Liver (tissue), 9 donors: ENCODE data around the gene PDE4D. TPM values are rescaled to one million over a fixed set of nuclear protein-coding genes. Genes with fewer than 3 reads are reported as not detected.

Experiments
- DNase-seq: peaks from one replicate; pipeline ENCODE4 v3.0.0-alpha.2; 2017; ENCODE audit warnings: low spot score
- H3K27ac ChIP-seq, 2 donors: one replicate each; pipeline ENCODE4 v1.7.0; 2013; ENCODE audit warnings: inconsistent platforms in 2 of 2, low read length in 2 of 2, control low read depth in 1 of 2, low read depth in 1 of 2, mild to moderate bottlenecking in 1 of 2
- H3K27me3 ChIP-seq, 4 donors: one replicate each; pipeline versions ENCODE4 v1.6.1 to v1.7.0; 2013; ENCODE audit warnings: low read length in 3 of 4, inconsistent platforms in 1 of 4, mild to moderate bottlenecking in 1 of 4, moderate library complexity in 1 of 4; ENCODE audit not compliant: control insufficient read depth in 4 of 4, insufficient read depth in 4 of 4
- H3K36me3 ChIP-seq, 4 donors: one replicate each; pipeline versions ENCODE4 v1.6.1 to v1.7.0; 2013; ENCODE audit warnings: low read length in 3 of 4, mild to moderate bottlenecking in 3 of 4, low read depth in 1 of 4, moderate library complexity in 1 of 4; ENCODE audit not compliant: control insufficient read depth in 4 of 4, insufficient read depth in 3 of 4
- H3K4me1 ChIP-seq, 4 donors: one replicate each; pipeline versions ENCODE4 v1.6.1 to v1.7.0; 2013; ENCODE audit warnings: low read length in 3 of 4, mild to moderate bottlenecking in 3 of 4, moderate library complexity in 1 of 4; ENCODE audit not compliant: control insufficient read depth in 4 of 4, insufficient read depth in 4 of 4
- H3K4me3 ChIP-seq, 3 donors: one replicate each; pipeline versions ENCODE4 v1.6.1 to v1.7.0; 2013; ENCODE audit warnings: low read length in 3 of 3, control low read depth in 1 of 3, low read depth in 1 of 3, mild to moderate bottlenecking in 1 of 3
- H3K9ac ChIP-seq, 2 donors: one replicate each; pipeline ENCODE4 v1.7.0; 2013; ENCODE audit warnings: low read length in 2 of 2, mild to moderate bottlenecking in 2 of 2, moderate library complexity in 2 of 2, control low read depth in 1 of 2, low read depth in 1 of 2
- H3K9me3 ChIP-seq, 4 donors: one replicate each; pipeline versions ENCODE4 v1.6.1 to v1.7.0; 2013; ENCODE audit warnings: low read length in 3 of 4; ENCODE audit not compliant: control insufficient read depth in 4 of 4
- EGR1 ChIP-seq, 2 donors: IDR thresholded peaks; 2 replicates each; pipeline ENCODE4 v1.6.1; 2016 to 2018; ENCODE audit warnings: antibody characterized with exemption in 2 of 2, low read depth in 2 of 2
- FOXA1 ChIP-seq: IDR thresholded peaks from 2 replicates; pipeline ENCODE4 v1.6.1; 2016; ENCODE audit warnings: antibody characterized with exemption
- GABPA ChIP-seq, 2 donors: IDR thresholded peaks in 1 of 2; conservative IDR thresholded peaks in 1 of 2; 2 replicates each; pipeline ENCODE4 v1.6.1; 2016; ENCODE audit warnings: antibody characterized with exemption in 2 of 2, mild to moderate bottlenecking in 1 of 2, moderate library complexity in 1 of 2
- HNF4A ChIP-seq, 2 donors: conservative IDR thresholded peaks; 2 replicates each; pipeline ENCODE4 v1.6.1; 2016; ENCODE audit warnings: antibody characterized with exemption in 2 of 2, mild to moderate bottlenecking in 2 of 2
- HNF4G ChIP-seq: IDR thresholded peaks from 2 replicates; pipeline ENCODE4 v1.6.1; 2016; ENCODE audit warnings: antibody characterized with exemption
- NR2F2 ChIP-seq: IDR thresholded peaks from 2 replicates; pipeline ENCODE4 v1.6.1; 2016; ENCODE audit warnings: antibody characterized with exemption
- TAF1 ChIP-seq: conservative IDR thresholded peaks from 2 replicates; pipeline ENCODE4 v1.6.1; 2016; ENCODE audit warnings: antibody characterized with exemption, mild to moderate bottlenecking
- YY1 ChIP-seq: IDR thresholded peaks from 2 replicates; pipeline ENCODE4 v1.6.1; 2016; ENCODE audit warnings: antibody characterized with exemption, mild to moderate bottlenecking
- WGBS: extraction: QIAGEN DNeasy Blood & Tissue Kit; methylation state at CpG from one replicate; pipeline ENCODE4 v1.1.7; 2013; 5-methylcytosine and 5-hydroxymethylcytosine counted together
- polyA plus RNA-seq, 2 donors: library from polyadenylated mRNA; stranded (reverse) in 1 of 2; unstranded in 1 of 2; fragments of 200-250 nt in 1 of 2; fragments of >200 nt in 1 of 2; fragmentation: Nextera tagmentation in 1 of 2; extraction: Ambion mirVana in 1 of 2; gene quantifications; one replicate each; pipeline versions ENCODE4 v1.2.1 to v1.2.3, GENCODE V29; 2013 to 2015
- total RNA-seq, 2 donors: library from RNA; depleted of rRNA; stranded (reverse); fragments of >200 nt; gene quantifications; one replicate each; pipeline ENCODE4 v1.2.3, GENCODE V29; 2014
- TF ChIP-seq, protein P1 (sequence below): fragments of 150-350 bp; IDR thresholded peaks from 2 replicates; pipeline ENCODE4 v1.5.1; 2017; ENCODE audit warnings: improper control_type of control experiment, low read depth, low read length; ENCODE audit not compliant: missing input control
- TF ChIP-seq, protein P2 (sequence below): IDR thresholded peaks from 2 replicates; pipeline ENCODE4 v1.6.1; 2016; ENCODE audit warnings: antibody characterized with exemption, mild to moderate bottlenecking
- TF ChIP-seq, protein P3 (sequence below): IDR thresholded peaks from 2 replicates; pipeline ENCODE4 v1.6.1; 2016; ENCODE audit warnings: antibody characterized with exemption
- TF ChIP-seq, protein P4 (sequence below): IDR thresholded peaks from 2 replicates; pipeline ENCODE4 v1.6.1; 2016; ENCODE audit warnings: antibody characterized with exemption
- TF ChIP-seq, protein P5 (sequence below): IDR thresholded peaks from 2 replicates; pipeline ENCODE4 v1.6.1; 2016; ENCODE audit warnings: antibody characterized with exemption
- donor health status: healthy.
- donor health status: healthy.
- donor health status: healthy.
- donor health status: healthy.
- donor health status: healthy.

PDE4D gene
- total and polyA plus RNA-seq, 4 donors, result 0.67 to 11.9 (median 6.5) TPM

DNA sequence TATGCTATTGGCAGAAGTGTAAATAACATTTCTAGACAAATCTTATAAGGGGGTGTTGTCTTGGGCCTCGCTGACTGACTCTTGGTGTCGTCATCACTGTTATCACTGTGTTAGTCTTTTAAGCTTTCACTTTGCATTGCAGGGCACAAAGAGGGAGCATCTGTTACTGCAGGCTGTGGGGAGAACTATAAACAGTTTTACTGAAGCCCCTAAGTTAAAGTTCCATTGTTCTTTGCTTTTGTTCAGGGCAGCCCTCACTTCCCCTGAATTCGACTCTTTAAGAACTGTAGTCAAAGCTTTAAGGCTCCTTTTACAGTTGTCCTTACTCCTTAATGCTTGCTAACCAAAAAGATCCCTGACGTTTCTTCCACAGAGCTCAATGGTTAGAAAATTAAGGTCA, 705.7 kb downstream of the PDE4D start (continued):
- TF ChIP-seq, protein P1, sequence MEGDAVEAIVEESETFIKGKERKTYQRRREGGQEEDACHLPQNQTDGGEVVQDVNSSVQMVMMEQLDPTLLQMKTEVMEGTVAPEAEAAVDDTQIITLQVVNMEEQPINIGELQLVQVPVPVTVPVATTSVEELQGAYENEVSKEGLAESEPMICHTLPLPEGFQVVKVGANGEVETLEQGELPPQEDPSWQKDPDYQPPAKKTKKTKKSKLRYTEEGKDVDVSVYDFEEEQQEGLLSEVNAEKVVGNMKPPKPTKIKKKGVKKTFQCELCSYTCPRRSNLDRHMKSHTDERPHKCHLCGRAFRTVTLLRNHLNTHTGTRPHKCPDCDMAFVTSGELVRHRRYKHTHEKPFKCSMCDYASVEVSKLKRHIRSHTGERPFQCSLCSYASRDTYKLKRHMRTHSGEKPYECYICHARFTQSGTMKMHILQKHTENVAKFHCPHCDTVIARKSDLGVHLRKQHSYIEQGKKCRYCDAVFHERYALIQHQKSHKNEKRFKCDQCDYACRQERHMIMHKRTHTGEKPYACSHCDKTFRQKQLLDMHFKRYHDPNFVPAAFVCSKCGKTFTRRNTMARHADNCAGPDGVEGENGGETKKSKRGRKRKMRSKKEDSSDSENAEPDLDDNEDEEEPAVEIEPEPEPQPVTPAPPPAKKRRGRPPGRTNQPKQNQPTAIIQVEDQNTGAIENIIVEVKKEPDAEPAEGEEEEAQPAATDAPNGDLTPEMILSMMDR, result no peak
- no peak for TF ChIP-seq HNF4A (conservative IDR thresholded peaks at IDR 0.05)

DNA sequence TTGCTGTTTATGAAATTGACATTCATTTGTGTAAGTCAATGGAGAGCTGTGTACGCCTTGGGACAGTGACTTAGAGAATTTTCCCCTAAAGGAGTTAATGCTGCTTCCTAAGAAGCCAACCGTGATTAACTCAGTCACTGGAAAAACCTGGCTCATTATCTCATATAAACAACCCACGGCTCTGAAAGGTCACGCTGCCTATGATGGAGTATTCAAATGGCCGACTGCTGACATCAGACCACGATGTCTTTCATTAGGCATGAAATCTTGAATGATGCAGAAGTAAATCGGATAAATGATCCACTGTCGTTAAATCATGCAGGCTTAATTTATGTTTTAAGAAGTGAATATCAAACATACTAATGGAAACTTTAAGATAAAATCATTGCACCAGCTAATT, 706.9 kb downstream of the PDE4D start:
- H3K27ac ChIP-seq, result no peak overlapping the region
- H3K4me3 ChIP-seq, result no peak overlapping the region
- DNase-seq, result no peak
- no peak overlapping the region for H3K9ac ChIP-seq
- no peaks in the 10 kb centered on the region for H3K9me3 ChIP-seq
- H3K27me3 ChIP-seq, result peaks cover 0 to 2% (median 0%) of the 10 kb centered on the region in 4 donors
- TF ChIP-seq, protein P2, sequence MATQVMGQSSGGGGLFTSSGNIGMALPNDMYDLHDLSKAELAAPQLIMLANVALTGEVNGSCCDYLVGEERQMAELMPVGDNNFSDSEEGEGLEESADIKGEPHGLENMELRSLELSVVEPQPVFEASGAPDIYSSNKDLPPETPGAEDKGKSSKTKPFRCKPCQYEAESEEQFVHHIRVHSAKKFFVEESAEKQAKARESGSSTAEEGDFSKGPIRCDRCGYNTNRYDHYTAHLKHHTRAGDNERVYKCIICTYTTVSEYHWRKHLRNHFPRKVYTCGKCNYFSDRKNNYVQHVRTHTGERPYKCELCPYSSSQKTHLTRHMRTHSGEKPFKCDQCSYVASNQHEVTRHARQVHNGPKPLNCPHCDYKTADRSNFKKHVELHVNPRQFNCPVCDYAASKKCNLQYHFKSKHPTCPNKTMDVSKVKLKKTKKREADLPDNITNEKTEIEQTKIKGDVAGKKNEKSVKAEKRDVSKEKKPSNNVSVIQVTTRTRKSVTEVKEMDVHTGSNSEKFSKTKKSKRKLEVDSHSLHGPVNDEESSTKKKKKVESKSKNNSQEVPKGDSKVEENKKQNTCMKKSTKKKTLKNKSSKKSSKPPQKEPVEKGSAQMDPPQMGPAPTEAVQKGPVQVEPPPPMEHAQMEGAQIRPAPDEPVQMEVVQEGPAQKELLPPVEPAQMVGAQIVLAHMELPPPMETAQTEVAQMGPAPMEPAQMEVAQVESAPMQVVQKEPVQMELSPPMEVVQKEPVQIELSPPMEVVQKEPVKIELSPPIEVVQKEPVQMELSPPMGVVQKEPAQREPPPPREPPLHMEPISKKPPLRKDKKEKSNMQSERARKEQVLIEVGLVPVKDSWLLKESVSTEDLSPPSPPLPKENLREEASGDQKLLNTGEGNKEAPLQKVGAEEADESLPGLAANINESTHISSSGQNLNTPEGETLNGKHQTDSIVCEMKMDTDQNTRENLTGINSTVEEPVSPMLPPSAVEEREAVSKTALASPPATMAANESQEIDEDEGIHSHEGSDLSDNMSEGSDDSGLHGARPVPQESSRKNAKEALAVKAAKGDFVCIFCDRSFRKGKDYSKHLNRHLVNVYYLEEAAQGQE, result no peak
- TF ChIP-seq, protein P3, sequence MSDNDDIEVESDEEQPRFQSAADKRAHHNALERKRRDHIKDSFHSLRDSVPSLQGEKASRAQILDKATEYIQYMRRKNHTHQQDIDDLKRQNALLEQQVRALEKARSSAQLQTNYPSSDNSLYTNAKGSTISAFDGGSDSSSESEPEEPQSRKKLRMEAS, result no peak
- TF ChIP-seq GABPA (IDR thresholded peaks at IDR 0.05 in 1 of 2, conservative IDR thresholded peaks at IDR 0.05 in 1 of 2), result no peak
- TF ChIP-seq, protein P4, sequence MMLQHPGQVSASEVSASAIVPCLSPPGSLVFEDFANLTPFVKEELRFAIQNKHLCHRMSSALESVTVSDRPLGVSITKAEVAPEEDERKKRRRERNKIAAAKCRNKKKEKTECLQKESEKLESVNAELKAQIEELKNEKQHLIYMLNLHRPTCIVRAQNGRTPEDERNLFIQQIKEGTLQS, result no peak
- no peak for TF ChIP-seq TAF1
- TF ChIP-seq, protein P1, result no peak
- TF ChIP-seq NR2F2, result no peak
- TF ChIP-seq YY1, result no peak
- no peak for TF ChIP-seq FOXA1
- TF ChIP-seq HNF4G, result no peak
- no peak for TF ChIP-seq EGR1 (IDR thresholded peaks at IDR 0.05; ENCODE audit: low read depth in 2 of 2)
- TF ChIP-seq, protein P5, sequence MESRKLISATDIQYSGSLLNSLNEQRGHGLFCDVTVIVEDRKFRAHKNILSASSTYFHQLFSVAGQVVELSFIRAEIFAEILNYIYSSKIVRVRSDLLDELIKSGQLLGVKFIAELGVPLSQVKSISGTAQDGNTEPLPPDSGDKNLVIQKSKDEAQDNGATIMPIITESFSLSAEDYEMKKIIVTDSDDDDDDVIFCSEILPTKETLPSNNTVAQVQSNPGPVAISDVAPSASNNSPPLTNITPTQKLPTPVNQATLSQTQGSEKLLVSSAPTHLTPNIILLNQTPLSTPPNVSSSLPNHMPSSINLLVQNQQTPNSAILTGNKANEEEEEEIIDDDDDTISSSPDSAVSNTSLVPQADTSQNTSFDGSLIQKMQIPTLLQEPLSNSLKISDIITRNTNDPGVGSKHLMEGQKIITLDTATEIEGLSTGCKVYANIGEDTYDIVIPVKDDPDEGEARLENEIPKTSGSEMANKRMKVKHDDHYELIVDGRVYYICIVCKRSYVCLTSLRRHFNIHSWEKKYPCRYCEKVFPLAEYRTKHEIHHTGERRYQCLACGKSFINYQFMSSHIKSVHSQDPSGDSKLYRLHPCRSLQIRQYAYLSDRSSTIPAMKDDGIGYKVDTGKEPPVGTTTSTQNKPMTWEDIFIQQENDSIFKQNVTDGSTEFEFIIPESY, result no peak
- no peaks in the 10 kb centered on the region for H3K36me3 ChIP-seq
- 83% methylated on average over 8 of the region's 8 CpGs for WGBS
- H3K4me1 ChIP-seq, result no peaks in the 10 kb centered on the region
